ENCODE measurements around the gene CHMP4B.

Gene CHMP4B

DNA sequence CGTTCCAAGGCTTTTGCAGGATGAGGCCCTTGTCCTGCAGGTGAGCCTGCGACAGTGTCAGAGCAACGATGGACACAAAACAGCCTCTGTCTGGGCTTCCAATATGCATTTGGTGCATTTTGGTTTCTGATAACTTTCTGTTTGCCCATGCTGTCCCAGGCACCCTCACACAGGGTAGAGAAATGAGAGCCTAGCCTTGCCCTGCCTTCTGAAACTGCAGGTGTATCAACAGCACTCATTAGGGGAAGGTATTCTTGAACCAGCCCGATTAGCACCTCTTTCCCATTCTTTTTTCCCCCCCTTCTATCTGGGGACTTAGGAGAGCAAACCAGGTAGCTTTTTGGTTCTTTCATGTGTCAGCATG, 30.3 kb downstream of the CHMP4B start:
- DNase-seq = no peak

DNA sequence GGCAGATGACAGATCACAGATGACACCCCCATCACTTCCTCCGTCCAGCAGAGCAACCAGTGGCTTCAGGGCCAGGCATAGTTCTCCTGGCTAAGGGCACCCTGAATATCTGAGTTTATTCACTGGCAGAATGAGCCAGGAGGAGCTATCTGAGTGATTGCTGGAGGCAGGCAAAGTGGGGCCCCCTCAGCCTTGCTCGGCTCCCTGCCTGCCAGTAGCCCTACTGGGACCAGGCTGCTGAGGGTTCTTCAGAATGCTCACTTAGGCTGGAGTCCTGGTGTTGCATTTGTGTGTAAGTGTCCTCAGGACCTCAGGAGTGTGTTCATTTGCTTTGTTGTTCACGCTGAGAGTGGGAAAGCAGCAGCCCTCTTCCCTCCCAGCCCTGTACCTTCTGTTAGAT, 31.2 kb downstream of the CHMP4B start:
- no peak for DNase-seq

DNA sequence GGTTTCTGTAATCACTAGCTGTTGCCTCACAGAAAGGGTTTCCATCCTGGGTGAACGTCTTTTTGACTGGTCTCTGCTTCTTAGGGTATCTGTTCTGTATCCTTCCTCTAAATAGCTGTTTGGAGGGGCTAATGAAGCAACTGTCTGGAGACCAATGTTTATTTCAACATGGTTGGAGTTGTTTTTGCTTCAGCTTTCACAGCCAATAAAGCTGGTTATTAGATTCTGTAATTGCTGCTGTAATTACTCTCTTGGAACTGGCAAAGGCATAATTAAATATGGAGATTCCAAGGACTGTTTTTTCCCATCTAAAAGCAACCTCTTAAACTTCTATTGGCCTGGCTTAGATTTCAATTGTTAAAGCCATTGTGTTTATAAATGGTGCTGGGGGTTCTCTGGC, 31.9 kb downstream of the CHMP4B start:
- no peak for DNase-seq

DNA sequence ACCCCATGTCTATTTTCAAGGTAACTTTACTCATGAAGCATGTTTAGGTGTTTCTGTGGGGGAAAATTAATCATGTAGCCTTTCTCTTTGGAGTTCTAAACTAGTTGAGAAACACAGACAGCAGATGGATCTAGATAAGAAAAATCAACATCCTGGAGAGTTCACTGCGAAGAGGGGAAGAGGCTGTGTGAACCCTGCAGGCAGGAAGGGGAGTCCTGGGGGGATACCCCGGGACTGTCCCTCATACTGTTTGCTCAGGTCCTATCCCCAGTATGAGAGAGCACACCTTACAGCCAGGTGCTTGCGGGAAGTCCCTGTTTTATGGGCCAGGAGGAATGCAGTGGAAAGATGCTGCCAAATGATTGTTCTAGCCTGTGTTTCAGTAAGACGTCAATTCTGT, 32.7 kb downstream of the CHMP4B start:
- DNase-seq = peak in 2 of 6 experiments; percentile 9 to 34

DNA sequence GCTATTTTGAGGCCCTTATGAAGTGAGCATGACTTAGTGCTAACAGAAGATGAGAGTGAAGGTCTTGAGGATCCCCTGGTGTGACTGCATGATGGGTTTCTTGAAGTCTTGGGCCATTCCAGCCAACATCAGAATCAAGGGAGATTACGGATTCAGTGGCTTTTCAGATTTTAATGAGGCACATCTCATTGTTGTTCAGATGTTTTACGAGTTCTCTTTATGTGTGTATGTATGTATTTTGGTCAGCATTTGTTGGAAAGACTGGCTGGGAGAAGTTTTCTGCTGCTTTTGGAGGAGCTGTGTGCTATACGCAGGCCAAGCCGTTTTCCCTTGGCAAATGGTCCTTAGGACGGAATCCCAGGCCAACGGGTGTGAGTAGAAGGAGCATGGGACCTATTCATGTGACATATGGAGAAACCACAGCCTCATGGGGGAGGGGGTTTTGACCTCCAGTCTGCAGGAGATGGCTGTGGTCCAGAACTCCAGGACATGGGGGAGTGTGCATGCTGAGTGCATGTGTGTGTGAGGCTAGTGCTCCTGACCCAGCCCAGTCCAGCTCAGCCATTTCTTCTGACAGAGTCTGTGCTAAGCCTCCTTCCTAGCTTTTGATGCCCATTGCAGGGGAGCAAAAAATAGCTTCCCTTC, 35.3 kb downstream of the CHMP4B start:
- no peak for DNase-seq

DNA sequence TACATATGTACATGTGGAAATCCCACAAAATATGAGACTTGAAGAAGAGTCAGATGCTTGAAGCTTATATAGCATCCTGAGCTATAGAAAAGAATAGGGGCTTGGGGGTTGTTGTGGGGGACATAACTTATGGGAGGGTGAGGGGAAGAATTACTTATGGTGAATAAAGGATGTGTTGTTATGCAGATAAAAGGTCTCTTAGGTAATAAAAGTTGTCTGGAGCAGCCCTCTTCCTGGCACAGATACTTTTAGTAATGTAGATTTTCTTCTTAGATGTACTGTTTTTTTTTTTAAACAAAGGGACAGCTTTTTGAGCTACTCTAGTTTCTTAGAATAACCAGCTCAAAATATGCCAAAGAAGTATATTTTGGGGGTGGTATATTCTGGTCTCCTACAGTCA, 35.9 kb downstream of the CHMP4B start:
- no peak for DNase-seq

DNA sequence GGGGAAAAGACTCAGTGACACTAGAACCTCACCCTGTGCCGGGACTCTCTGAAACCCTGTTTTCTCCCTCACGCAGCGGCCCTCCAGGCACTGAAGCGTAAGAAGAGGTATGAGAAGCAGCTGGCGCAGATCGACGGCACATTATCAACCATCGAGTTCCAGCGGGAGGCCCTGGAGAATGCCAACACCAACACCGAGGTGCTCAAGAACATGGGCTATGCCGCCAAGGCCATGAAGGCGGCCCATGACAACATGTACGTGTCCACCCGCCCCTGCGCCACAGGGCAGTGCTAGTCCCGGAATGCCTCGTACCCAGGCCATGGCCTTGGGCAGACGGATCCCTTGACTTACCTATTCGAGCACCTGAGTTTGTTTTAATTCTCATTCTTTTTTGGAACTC, 37.2 kb downstream of the CHMP4B start:
- no peak for DNase-seq

DNA sequence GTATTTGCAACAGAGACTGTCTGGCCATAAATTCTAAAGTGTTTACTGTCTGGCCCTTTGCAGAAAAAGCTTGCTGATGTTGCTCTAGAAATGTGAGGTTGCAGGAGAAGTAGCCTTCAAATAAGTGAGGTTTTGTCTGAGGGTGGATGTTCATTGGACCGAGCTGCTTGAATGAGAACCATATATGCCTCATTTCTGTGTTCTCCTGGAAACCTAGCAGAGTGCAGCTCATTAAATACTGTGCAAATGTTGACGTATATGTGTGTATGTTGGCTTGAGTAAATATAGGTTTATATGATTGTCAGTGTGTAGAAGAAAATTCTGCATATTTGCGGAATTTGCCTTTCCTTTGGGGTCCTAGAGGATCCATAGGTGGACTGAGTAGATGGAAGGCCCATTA, 39.0 kb downstream of the CHMP4B start:
- no peak for DNase-seq

DNA sequence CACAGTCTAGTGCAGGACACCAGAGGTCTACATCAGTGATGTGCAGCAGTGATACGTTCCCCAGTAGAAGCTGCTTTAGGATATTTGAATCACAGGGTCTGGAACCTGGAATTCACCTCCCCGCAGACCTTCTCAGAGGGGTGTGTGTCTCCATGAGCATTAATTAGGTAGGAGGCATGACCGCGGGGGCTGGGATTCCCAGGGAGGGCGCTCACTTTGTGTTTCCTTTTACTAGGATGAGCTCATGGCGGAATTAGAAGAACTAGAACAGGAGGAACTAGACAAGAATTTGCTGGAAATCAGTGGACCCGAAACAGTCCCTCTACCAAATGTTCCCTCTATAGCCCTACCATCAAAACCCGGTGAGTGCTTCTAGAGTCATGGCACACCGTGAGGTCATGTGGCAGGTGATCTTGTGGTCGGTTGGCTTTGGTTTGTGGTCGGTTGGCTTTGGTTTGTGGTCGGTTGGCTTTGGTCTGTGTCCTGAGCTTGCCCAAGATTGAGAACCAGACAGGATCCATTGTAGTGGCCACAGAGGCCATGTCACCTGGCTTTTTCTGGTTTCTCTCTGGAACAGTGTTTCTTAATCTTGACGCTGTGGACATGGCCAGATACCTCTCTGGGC, 40.8 kb downstream of the CHMP4B start:
- no peak for DNase-seq

DNA sequence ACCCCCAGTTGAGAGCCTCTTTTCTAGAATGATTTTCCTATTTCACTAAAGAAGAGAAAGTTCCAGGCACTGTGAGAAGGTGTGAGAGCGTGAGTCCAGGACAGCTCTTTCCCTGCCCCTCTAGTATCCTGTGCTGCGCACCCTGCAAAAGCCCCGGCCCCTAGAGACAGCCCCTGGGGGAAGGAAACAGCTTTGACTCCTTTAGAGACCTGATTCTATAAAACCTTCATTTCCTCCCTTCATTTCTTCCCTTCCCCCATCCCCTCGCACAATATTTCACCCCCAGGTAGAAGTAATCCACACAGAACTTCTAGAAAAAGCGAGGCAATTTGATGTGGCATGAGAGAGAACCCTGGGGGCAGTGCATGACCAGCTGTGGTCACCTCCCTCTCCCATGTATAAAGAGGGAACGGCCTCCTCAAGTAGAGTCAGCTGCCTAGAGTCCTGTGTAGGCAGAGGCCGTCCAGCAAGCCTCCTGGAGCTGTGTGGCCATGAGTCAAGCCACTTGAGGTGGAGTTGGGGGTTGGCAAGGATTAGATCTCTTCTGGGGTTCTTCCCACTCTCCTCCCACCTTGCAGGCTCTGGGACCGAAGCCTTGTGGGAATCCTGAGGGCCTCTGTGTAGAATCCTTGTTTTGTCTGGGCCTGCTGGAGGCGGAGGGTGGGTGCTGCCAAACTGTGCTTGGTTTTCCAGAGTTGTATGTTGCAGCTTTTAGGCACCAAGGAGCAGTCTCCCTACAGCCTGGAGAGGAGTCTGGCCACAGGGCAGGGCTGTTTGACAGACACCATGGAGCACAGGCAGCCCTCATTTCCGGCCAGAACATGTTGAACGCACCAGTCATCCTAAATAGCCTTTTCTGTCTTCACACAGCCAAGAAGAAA, 41.7 kb downstream of the CHMP4B start:
- DNase-seq = peak in 1 of 6 experiments; percentile 25

DNA sequence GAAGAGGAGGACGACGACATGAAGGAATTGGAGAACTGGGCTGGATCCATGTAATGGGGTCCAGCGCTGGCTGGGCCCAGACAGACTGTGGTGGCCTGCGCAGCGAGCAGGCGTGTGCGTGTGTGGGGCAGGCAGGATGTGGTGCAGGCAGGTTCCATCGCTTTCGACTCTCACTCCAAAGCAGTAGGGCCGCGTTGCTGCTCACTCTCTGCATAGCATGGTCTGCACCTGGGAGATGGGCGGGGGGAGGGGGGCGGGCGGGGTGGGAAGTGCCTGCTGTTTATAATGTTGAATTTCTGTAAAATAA, 42.3 kb downstream of the CHMP4B start:
- DNase-seq = peak in 5 of 6 experiments; percentile 19 to 56 (median 48)

DNA sequence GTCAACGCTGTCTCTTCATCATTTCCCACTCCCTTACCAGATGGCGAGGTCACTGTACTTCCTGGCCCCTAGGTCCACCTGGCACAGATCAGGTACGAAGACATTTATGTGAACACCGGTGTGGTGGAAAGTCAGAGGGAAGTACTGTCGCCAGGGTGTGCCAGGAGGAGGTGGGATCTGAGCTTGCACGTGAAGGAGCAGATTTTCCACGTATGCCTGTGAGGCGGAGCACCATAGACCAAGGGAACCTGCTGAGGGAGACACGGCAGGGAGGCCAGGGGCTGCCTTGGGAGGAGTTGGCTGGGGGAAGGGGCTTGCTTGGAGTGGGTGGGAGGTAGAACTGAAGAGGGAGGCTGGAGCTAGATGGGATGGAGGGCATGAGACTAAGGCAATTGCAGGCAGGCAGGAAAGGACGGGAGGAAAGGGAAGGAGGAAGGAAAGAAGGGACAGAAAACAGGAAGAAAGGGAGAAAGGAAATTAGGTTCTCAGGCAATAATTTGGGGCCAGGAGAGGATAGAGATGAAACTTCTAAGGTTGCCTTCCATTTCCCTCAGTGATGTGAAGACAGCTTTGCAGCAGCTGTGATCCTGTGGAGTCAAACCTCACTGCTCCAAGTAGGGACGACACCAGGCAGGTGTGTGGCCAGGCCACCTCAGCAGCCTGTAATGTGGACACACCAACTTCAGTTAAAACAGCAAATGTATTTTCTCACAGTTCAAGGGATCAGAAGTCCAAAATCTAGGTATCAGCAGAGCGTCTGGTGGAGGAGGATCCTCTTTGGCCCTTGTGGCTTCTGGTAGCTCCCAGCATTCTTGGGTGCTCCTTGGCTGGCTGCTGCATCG, 46.8 kb downstream of the CHMP4B start:
- DNase-seq = no peak

DNA sequence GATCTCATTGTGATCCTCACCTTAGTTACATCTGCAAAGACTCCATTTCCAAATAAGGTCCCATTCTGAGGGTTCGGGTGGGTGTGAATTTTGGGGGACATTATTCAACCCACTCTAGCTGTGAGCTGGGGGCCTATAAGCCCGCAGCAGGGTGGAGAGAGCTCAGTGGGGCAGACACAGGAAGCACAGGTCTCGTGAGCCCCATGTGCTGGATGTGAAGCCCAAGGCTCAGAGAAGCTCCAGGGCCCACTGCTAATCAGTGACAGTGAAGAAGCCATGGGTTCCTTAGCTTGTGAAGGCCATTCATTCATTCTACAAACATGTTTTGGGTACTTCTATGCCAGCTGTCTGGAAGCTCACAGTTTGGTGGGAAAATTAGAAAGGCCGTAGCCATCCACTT, 47.5 kb downstream of the CHMP4B start:
- no peak for DNase-seq

DNA sequence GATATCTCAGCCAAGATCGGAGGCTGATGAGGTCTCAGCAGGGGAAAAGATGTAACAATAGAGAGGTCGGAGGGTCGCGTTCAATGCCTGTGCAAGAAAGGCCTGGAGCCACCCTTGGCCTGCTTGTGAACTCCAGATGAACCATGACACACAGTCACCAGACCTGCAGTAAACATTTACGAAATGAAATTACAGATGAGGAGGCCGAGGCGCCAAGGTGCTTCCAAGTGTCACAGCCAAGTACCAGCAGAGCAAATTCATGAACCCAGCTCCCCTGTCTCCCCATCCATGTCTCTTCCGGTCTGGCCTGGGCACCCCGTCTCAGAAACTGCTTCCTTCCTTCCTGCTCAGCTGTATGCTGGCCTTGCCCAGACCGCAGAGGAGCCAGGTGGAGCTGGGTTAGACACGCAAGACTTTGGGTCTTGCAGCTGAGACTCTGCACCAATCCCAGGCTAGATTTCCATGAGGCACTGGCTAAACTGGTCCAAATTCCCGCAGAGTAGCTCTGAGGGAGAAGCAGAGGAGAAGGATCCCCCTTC, 48.1 kb downstream of the CHMP4B start:
- DNase-seq = peak in 4 of 6 experiments; percentile 13 to 36 (median 26)

DNA sequence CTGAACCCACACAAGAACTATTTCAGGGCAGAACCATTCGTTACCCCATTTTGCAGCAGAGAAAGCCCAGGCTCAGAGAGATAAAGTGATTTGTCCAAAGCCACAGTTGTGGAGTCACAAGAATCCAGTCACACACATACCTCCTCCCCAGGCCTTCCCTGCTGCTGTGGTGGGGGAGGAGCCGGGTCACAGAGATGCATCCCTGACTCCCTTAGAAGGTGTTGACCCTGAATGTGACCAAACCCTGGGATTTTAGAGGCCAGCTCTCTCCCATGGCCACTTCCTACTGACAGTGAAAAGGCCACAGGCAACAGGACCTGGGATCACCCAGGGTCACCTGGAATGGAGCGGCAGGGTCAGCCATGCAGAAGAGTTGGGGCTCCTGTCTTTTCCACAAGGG, 48.6 kb downstream of the CHMP4B start:
- DNase-seq = no peak

DNA sequence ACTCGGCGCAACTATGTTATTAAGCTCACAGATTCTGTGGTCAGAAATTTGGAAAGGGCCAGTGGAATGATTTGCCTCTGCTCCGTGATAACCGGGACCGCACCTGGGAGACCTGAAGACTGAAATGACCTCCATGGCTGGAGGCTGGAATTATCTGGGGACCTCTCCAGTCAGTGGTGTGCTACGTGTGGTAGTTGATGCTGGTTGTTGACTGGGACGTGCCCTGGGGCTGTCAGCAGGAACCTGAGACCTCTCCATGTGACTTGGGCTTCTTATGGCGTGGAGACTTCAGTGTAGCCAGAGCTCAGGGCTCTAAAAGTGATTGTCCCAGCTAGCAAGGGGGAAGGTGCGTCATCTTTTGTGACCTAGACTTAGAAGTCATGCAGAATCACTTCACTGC, 50.3 kb downstream of the CHMP4B start:
- DNase-seq = no peak

DNA sequence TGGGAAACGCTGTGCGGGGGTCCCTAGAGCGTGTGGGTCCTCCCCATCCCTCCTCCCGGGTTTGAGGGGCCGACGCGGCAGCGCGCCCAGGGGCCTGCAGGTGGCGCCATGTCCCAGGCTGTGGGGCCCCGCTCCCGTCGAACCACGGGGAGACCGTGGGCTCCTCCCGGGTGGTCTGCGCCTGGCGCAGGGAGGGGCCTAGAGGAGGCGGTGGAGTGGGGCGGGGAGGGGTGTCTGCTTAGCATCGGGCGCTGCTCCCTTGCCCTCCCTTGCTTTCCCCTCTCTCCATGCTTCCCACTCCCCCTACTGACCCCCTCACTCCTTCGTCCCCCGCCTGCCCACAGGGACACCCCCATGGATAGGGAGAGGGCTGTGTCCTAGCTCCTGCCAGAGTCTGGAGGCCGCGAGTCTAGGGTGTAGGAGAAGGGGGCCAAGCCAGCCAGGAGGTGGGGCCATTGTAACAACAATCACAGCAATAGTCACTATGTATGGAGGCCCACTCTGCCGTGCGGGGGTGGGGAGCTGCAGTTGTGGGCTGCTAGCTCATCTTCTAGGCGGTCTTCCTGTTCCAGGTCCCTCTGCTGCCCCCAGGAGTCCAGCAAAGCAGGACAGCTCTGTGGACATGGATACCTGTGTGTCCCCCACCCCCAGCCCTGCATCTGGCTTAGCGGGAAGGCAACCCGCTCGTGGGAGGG, 51.7 kb downstream of the CHMP4B start:
- DNase-seq = peak in 5 of 6 experiments; percentile 5 to 46 (median 17)

DNA sequence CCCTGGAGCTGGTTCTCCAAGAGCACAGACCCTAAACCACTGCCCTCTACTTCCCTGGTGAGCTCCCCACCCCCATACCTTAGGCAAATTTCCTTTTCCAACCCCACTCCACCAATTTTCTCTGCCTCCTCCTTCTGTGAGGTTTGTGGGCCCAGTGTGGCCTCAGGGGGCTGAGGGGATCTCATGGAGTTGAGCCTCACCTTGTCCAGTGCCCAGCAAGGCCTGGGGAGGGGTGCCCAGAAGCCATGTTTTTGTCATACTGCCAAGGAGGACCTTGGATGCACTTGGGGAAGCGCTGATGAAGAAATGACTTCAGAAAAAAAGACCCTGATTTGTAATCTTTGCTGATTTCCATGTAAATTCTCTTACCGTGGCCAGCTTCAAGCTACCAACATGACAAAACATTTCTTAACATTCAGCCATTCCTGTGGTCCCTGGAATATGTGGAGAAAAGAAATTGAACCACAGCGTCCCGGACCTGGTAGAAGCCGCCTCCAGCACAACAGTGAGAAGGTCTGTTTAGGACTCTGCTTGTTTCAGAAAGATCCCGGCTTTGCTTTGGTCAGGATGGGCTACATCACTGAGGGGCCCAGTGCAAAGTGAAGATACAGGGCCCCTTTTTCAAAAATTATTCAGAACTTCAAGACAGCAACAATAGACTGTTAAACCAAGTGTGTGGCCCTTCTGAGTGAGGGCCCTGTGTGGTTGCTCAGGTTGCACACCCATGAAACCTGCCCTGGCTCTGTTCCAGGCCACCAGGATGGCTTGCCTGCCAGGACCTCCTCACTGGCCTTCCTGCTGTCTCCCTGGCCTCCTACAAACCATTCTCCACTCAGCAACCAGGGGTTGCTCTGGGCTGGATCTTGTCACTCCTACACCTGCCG, 52.5 kb downstream of the CHMP4B start:
- DNase-seq = no peak

DNA sequence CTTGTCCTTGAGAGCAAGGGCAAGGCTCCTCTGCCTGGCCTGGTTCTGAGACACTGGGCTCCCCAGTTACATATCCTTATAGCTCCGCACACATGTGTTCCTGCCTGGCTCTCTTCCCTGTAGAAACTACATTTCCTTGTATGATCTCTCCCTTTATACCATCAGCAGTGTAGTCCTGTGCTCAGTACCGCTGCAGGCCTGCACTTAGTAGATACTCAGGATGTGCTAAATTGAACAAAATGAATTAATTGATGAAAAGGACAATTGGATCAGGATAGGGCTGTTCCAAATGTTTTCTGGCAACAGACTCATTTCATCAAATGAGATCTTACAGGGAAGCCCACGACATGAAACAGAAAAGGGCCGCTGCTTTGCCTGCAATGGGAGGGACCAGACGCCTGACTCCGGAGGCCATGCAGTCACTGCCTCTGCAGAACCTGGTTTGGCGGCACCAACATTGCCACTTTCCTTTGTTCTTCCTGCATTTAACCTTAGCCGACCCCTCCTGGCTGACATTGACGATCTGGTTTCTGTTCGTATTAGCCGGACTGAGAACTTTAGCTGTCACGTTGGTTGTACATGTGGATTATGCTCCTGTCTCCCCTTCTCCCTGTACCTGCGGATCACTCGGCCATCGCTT, 53.3 kb downstream of the CHMP4B start:
- DNase-seq = no peak

DNA sequence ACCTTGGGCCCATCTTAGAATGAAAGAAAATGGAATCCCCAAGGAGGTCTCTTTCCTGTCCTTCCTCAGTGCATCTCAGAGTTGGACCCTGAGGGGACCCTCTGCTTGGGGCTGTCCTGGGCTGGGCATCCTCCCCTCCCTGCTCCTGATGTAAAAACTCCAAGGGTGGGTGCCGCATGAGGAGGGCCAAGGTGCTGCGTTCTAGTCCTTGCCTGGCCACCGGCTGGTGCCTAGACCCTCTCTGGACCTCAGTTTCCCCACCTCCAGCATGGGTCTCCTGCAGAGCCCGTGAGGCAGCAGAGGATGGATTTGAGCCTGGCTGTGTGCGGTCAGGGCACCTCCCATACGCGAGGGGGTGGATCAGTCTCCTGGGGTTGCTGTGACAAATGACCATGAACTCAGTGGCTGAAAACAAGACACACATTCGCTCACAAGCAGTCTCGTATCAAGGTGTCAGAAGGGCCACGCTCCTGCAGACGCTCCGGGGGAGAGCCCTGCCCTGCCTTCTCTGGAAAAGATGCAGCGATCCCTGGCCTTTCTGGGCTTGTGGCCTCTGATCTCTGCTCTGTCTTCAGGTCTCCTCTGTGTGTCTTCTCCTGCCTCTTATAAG, 54.7 kb downstream of the CHMP4B start:
- DNase-seq = no peak

Data from stimulated activated naive CD4-positive, alpha-beta T cell (primary cell).